Mucosa of stomach (tissue), 1 donor: ENCODE measurements around the gene HNRNPM.

ENCODE experiments used
- H3K27me3 ChIP-seq: one replicate; pipeline ENCODE4 v1.7.0; 2013; ENCODE audit warnings: mild to moderate bottlenecking, low read length; ENCODE audit not compliant: control insufficient read depth, insufficient read depth
- H3K36me3 ChIP-seq: one replicate; pipeline ENCODE4 v1.7.0; 2013; ENCODE audit warnings: low read length; ENCODE audit not compliant: control insufficient read depth, insufficient read depth
- H3K4me1 ChIP-seq: one replicate; pipeline ENCODE4 v1.7.0; 2013; ENCODE audit warnings: mild to moderate bottlenecking, low read length; ENCODE audit not compliant: control insufficient read depth, insufficient read depth
- H3K4me3 ChIP-seq: one replicate; pipeline ENCODE4 v1.7.0; 2013; ENCODE audit warnings: low read length
- H3K9ac ChIP-seq: one replicate; pipeline ENCODE4 v1.7.0; 2013; ENCODE audit warnings: mild to moderate bottlenecking, low read length, moderate library complexity
- H3K9me3 ChIP-seq: one replicate; pipeline ENCODE4 v1.7.0; 2013; ENCODE audit warnings: mild to moderate bottlenecking, low read length, moderate library complexity; ENCODE audit not compliant: control insufficient read depth
- donor health status: Pancreatic carcinoma.

Gene HNRNPM

DNA sequence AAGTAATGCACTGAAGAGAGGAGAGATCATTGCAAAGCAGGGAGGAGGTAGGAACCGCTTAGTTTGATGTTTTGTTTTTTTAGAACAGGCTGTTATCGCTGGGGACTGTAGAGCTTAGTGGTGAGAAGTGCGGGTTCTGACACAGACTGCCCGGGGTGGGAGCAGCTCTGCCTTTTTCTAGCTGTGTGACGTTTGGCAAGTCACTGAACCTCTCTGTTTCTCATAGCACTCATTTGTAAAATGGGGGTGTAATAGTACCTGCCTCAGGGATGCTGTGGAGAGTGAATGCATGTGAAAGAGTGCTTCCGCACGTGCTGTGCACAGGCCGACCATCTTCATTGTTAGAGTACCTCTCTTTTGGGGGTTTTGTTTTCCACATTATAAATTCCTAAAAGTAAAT, 38.4 kb downstream of the HNRNPM start:
- peaks cover 18% of the 10 kb centered on the region for H3K4me1 ChIP-seq
- no peaks in the 10 kb centered on the region for H3K27me3 ChIP-seq
- no peak overlapping the region for H3K4me3 ChIP-seq
- no peak overlapping the region for H3K9ac ChIP-seq
- H3K9me3 ChIP-seq: no peaks in the 10 kb centered on the region
- peaks cover 21% of the 10 kb centered on the region for H3K36me3 ChIP-seq

DNA sequence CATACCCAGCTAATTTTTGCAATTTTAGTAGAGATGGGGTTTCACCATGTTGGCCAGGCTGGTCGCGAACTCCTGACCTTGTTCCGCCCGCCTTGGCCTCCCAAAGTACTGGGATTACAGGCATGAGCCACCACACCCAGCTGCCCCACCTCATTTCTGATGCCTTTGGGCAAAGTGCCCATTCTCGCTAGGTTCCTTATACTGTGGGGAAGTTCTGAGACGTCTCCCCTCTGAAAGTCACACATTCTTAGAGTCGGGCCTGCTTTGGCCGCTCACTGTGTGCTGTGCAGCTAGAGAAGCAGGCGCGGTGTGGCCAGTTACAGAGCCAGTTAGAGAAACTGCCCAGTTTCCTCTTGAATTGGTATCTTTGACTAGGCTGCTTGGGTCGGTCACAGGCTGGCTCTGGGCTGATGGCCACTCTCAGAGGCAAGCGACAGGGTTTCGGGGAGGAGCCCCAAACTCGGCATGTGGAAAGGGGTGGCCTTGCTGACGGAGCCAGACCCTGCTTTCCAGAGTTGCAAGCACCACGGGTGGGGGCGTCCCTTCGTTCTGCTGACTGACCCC, 39.6 kb downstream of the HNRNPM start:
- Histone ChIP-seq H3K27me3 (no peaks in the 10 kb centered on the region), H3K9ac (no peak overlapping the region), H3K9me3 (no peaks in the 10 kb centered on the region), H3K36me3 (peaks cover 17% of the 10 kb centered on the region), H3K4me1 (peaks cover 18% of the 10 kb centered on the region), H3K4me3 (no peak overlapping the region)

GRCh38 chr19:8485561-8486371, 41.0 kb downstream of the HNRNPM start:
- Histone ChIP-seq H3K4me1 (peaks cover 13% of the 10 kb centered on the region), H3K9ac (no peak overlapping the region), H3K27me3 (no peaks in the 10 kb centered on the region), H3K36me3 (peaks cover 17% of the 10 kb centered on the region), H3K9me3 (no peaks in the 10 kb centered on the region), H3K4me3 (no peak overlapping the region)

GRCh38 chr19:8486661-8487136, 41.9 kb downstream of the HNRNPM start:
- Histone ChIP-seq H3K9me3 (no peaks in the 10 kb centered on the region), H3K9ac (no peak overlapping the region), H3K36me3 (peaks cover 17% of the 10 kb centered on the region), H3K4me1 (peaks cover 6% of the 10 kb centered on the region), H3K27me3 (no peaks in the 10 kb centered on the region), H3K4me3 (no peak overlapping the region)

- Histone ChIP-seq H3K27me3 (no peaks in the 10 kb centered on the region), H3K9me3 (no peaks in the 10 kb centered on the region), H3K4me3 (no peak overlapping the region), H3K9ac (no peak overlapping the region), H3K4me1 (peaks cover 6% of the 10 kb centered on the region), H3K36me3 (peaks cover 16% of the 10 kb centered on the region)
These were observed 42.5 kb downstream of the HNRNPM start for GRCh38 chr19:8487137-8487851.

DNA sequence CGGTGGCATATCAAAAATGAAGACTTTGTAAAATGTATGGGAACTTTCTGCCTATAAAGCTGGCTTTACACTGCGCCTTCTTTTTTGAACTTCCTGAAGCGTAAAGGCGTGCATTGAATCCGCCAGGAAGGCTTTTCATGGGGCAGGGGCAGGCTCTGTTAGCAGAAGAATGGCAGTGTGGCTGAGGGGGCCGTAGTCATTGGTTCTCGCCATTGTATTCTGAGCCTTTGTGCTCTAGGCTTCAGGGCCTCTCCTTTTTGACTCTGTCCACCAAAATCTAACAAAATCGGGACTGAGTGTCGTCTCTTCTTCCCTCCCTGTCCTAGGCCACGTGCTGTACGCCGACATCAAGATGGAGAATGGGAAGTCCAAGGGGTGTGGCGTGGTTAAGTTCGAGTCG, 43.6 kb downstream of the HNRNPM start:
- H3K36me3 ChIP-seq: peaks cover 7% of the 10 kb centered on the region

DNA sequence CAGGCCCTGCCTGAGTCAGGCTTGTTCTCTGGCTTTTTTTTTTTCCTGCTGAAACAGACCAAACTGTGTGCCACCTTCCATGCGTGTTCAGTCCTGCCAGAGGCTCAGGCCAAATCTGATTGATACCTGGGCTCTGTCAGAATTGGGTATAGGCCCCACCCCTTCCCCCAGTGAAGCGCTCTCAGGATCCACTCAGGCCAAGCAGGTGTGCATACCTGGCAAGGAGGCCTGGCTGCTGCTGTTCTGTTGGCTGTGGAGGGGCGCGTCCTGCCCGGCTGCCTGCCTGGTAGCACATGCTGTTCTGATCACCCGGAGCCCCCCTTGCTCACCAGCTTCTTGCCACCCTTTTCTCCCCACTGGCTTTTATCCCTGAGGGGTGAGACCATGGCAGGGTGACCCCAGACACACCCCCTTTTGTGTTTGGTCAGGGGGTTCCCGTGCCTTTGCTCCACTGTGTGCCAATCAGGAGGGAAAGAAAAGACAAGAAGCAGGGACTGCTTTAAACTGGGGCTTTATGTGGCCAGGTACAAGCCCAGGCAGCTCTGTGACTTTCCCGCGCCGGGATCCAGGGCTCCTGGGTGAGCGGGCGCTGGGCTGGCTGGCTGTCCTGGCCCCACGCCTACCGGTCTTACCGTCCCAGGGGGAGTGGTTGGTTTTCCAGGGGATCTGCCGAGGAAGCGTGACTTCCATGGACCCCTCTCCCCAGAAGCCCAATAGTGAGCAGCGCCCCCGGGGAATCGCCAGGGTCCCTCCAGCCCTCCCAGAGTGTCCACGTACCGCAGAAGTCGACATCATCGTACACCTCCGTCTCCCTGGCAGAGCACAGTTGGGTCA, 45.0 kb downstream of the HNRNPM start:
- Histone ChIP-seq H3K4me3 (no peak overlapping the region), H3K9ac (no peak overlapping the region), H3K4me1 (no peaks in the 10 kb centered on the region), H3K9me3 (no peaks in the 10 kb centered on the region), H3K27me3 (no peaks in the 10 kb centered on the region), H3K36me3 (peaks cover 2% of the 10 kb centered on the region)

More for the DNA sequence above, 43.6 kb downstream of the HNRNPM start:
- H3K9me3 ChIP-seq: no peaks in the 10 kb centered on the region
- H3K9ac ChIP-seq: no peak overlapping the region
- H3K4me1 ChIP-seq: peaks cover 6% of the 10 kb centered on the region
- H3K4me3 ChIP-seq: no peak overlapping the region
- no peaks in the 10 kb centered on the region for H3K27me3 ChIP-seq

DNA sequence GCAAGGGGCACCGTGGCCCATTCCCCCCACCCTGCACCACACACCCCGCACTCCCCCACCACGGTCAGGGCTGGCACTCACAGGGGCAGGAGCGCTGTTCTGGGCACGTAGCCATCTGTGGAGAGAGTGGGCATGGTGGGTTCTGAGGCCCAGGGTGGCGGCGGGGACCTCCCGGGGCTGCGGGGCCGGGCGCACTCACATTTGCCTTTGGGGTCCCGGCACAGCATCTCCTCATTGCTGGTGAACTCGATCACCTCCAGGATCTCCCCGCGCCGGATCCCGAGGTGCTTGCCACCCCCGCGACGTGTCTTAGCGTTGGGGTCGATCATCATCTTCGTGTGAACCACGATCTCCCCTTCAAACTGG, 45.6 kb downstream of the HNRNPM start:
- Histone ChIP-seq H3K4me1 (no peaks in the 10 kb centered on the region), H3K9ac (no peak overlapping the region), H3K4me3 (no peak overlapping the region), H3K9me3 (no peaks in the 10 kb centered on the region), H3K36me3 (no peaks in the 10 kb centered on the region), H3K27me3 (no peaks in the 10 kb centered on the region)

- no peaks in the 10 kb centered on the region for H3K36me3 ChIP-seq
- H3K9me3 ChIP-seq: no peaks in the 10 kb centered on the region
- no peaks in the 10 kb centered on the region for H3K4me1 ChIP-seq
- no peaks in the 10 kb centered on the region for H3K27me3 ChIP-seq
- no peak overlapping the region for H3K9ac ChIP-seq
- H3K4me3 ChIP-seq: no peak overlapping the region
These were observed 46.1 kb downstream of the HNRNPM start for GRCh38 chr19:8490873-8491272.

DNA sequence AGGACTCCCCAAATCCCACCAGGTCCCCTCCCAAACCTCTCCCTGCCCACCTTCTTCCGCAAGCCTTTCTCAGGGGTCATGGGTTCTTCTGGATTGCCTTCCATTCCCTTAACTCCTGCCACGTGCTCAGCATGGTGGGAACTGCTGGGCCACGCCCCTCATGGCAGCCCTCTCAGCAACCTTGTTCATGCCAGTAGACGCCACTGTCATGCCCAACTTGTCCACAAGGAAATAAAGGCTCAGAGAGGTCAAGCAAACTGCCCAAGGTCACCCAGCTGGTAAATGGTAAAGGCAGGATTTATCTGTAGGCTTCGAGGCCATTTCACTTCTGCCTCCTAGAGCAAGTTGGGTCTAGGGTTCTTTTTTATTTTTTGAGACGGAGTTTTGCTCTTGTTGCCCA, 46.8 kb downstream of the HNRNPM start:
- Histone ChIP-seq H3K27me3 (no peaks in the 10 kb centered on the region), H3K9me3 (no peaks in the 10 kb centered on the region), H3K4me1 (no peaks in the 10 kb centered on the region), H3K36me3 (no peaks in the 10 kb centered on the region), H3K9ac (no peak overlapping the region), H3K4me3 (no peak overlapping the region)

DNA sequence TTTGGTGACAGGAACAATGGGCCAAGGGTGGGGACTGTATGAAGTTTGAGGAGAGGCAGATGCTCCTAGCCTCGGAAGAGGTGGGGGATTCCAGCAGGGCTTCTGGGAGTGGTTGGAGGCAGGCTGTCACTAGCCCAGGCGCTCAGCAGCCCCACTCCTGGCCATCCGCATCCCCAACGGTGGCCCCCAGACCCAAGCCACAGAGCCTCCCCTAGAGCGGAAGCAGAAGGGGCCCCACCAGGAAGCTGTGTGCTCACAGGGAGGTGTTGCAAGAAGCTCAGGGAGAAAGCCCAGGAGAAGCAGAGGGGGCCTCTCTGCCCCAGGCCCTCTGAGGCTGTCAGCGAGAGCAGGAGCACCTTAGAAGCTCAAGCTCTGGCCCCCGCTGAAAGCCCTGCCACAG, 49.4 kb downstream of the HNRNPM start:
- Histone ChIP-seq H3K27me3 (no peaks in the 10 kb centered on the region), H3K4me3 (no peak overlapping the region), H3K9me3 (no peaks in the 10 kb centered on the region), H3K9ac (no peak overlapping the region), H3K36me3 (no peaks in the 10 kb centered on the region), H3K4me1 (no peaks in the 10 kb centered on the region)
